CD4-positive, CD25-positive, alpha-beta regulatory T cell (primary cell): ENCODE data around the gene SH3GL2. TPM values are rescaled to one million over a fixed set of nuclear protein-coding genes. Genes with fewer than 3 reads are reported as not detected.

Source experiments
- ATAC-seq, 2 donors: fragments of 150-1000 bp; cut with Tn5 transposase; one replicate each; pipeline ENCODE4 v1.10.0; 2021; ENCODE audit warnings: low read depth in 2 of 2, moderate number of reproducible peaks in 2 of 2, moderate library complexity in 1 of 2
- DNase-seq, 3 donors: peaks; one replicate each; pipeline versions ENCODE4 v3.0.0 to v3.0.0-alpha.2; 2012 to 2022; ENCODE audit warnings: mixed read lengths in 1 of 3
- H3K27ac ChIP-seq: one replicate; pipeline ENCODE4 v1.7.0; 2013; ENCODE audit warnings: mild to moderate bottlenecking, low read length; ENCODE audit not compliant: insufficient read depth, poor library complexity, severe bottlenecking
- H3K27me3 ChIP-seq: one replicate; pipeline ENCODE4 v1.7.0; 2013; ENCODE audit warnings: low read length; ENCODE audit not compliant: control insufficient read depth, insufficient read depth
- H3K36me3 ChIP-seq: one replicate; pipeline ENCODE4 v1.7.0; 2013; ENCODE audit warnings: mild to moderate bottlenecking, low read length, moderate library complexity; ENCODE audit not compliant: control insufficient read depth, insufficient read depth
- H3K4me1 ChIP-seq: 2 replicates; pipeline ENCODE4 v1.7.0; 2013; ENCODE audit warnings: mild to moderate bottlenecking, low read length; ENCODE audit not compliant: insufficient read depth, control insufficient read depth, poor library complexity, severe bottlenecking
- H3K4me3 ChIP-seq: one replicate; pipeline ENCODE4 v1.7.0; 2013; ENCODE audit warnings: low read depth, mild to moderate bottlenecking, low read length, moderate library complexity
- H3K9me3 ChIP-seq, 2 experiments: 1 replicate in 1 of 2; 2 replicates in 1 of 2; pipeline ENCODE4 v1.7.0; 2013; ENCODE audit warnings: low read length in 2 of 2, mild to moderate bottlenecking in 1 of 2, moderate library complexity in 1 of 2; ENCODE audit not compliant: control insufficient read depth in 2 of 2
- H3K27ac Mint-ChIP-seq, 3 donors: one replicate each; pipeline ENCODE4 v1.8.0; 2020 to 2022; ENCODE audit warnings: mild to moderate bottlenecking in 3 of 3, mixed read lengths in 3 of 3, moderate library complexity in 2 of 3
- H3K27me3 Mint-ChIP-seq: one replicate; pipeline ENCODE4 v1.8.0; 2022; ENCODE audit warnings: mild to moderate bottlenecking, mixed read lengths
- H3K36me3 Mint-ChIP-seq: one replicate; pipeline ENCODE4 v1.8.0; 2020; ENCODE audit warnings: mixed read lengths
- H3K4me1 Mint-ChIP-seq, 4 donors: one replicate each; pipeline ENCODE4 v1.8.0; 2020 to 2022; ENCODE audit warnings: mixed read lengths in 4 of 4, mild to moderate bottlenecking in 1 of 4
- H3K4me3 Mint-ChIP-seq, 4 donors: one replicate each; pipeline ENCODE4 v1.8.0; 2020 to 2022; ENCODE audit warnings: mild to moderate bottlenecking in 4 of 4, mixed read lengths in 4 of 4, moderate library complexity in 3 of 4
- H3K9me3 Mint-ChIP-seq, 7 donors: one replicate each; pipeline ENCODE4 v1.8.0; 2020 to 2022; ENCODE audit warnings: mixed read lengths in 7 of 7, mild to moderate bottlenecking in 3 of 7, moderate library complexity in 2 of 7
- polyA plus RNA-seq, 4 donors: library from polyadenylated mRNA; unstranded; fragments of 300-500 nt; fragmentation: Illumina TruSeq; gene quantifications; one replicate each; pipeline ENCODE4 v1.2.3, GENCODE V29; 2021
- total RNA-seq: library from RNA; stranded (reverse); gene quantifications from one replicate; pipeline ENCODE4 v1.2.3, GENCODE V29; 2022

SH3GL2 gene
- total and polyA plus RNA-seq, 5 donors from 2014 or later, result not detected

GRCh38 chr9:17556255-17556654 lies 22.6 kb upstream of the SH3GL2 start:
- no peaks in the 10 kb centered on the region for H3K36me3 ChIP-seq
- no peak for DNase-seq
- H3K4me3 ChIP-seq, result no peak overlapping the region
- no peaks in the 10 kb centered on the region for H3K27me3 ChIP-seq
- no peak overlapping the region for H3K27ac ChIP-seq
- H3K27me3 Mint-ChIP-seq, result no peaks in the 10 kb centered on the region
- H3K36me3 Mint-ChIP-seq, result no peaks in the 10 kb centered on the region
- H3K27ac Mint-ChIP-seq, result no peak overlapping the region
- peaks cover 0 to 6% (median 2%) of the 10 kb centered on the region in 7 donors for H3K9me3 Mint-ChIP-seq
- H3K9me3 ChIP-seq, result no peaks in the 10 kb centered on the region
- H3K4me3 Mint-ChIP-seq, result no peak overlapping the region
- no peaks in the 10 kb centered on the region for H3K4me1 Mint-ChIP-seq
- no peak for ATAC-seq
- H3K4me1 ChIP-seq, result no peaks in the 10 kb centered on the region

GRCh38 chr9:17556935-17557334 lies 21.9 kb upstream of the SH3GL2 start:
- Histone ChIP-seq H3K4me3 (no peak overlapping the region), H3K36me3 (no peaks in the 10 kb centered on the region), H3K9me3 (no peaks in the 10 kb centered on the region), H3K27me3 (no peaks in the 10 kb centered on the region), H3K4me1 (no peaks in the 10 kb centered on the region), H3K27ac (no peak overlapping the region)
- DNase-seq (no peak), ATAC-seq (no peak)
- H3K9me3 Mint-ChIP-seq, result peaks cover 0 to 6% (median 2%) of the 10 kb centered on the region in 7 donors
- no peak overlapping the region for H3K4me3 Mint-ChIP-seq
- H3K36me3 Mint-ChIP-seq, result no peaks in the 10 kb centered on the region
- H3K4me1 Mint-ChIP-seq, result no peaks in the 10 kb centered on the region
- no peaks in the 10 kb centered on the region for H3K27me3 Mint-ChIP-seq
- no peak overlapping the region for H3K27ac Mint-ChIP-seq

- no peaks in the 10 kb centered on the region for H3K36me3 Mint-ChIP-seq
- Histone ChIP-seq H3K27me3 (no peaks in the 10 kb centered on the region), H3K4me3 (no peak overlapping the region), H3K36me3 (no peaks in the 10 kb centered on the region), H3K9me3 (no peaks in the 10 kb centered on the region), H3K27ac (no peak overlapping the region), H3K4me1 (no peaks in the 10 kb centered on the region)
- DNase-seq (no peak), ATAC-seq (no peak)
- no peak overlapping the region for H3K4me3 Mint-ChIP-seq
- no peak overlapping the region for H3K27ac Mint-ChIP-seq
- peaks cover 0 to 7% (median 2%) of the 10 kb centered on the region in 7 donors for H3K9me3 Mint-ChIP-seq
- no peaks in the 10 kb centered on the region for H3K4me1 Mint-ChIP-seq
- no peaks in the 10 kb centered on the region for H3K27me3 Mint-ChIP-seq
Measured at GRCh38 chr9:17571825-17572224, 7.0 kb upstream of the SH3GL2 start.

DNA sequence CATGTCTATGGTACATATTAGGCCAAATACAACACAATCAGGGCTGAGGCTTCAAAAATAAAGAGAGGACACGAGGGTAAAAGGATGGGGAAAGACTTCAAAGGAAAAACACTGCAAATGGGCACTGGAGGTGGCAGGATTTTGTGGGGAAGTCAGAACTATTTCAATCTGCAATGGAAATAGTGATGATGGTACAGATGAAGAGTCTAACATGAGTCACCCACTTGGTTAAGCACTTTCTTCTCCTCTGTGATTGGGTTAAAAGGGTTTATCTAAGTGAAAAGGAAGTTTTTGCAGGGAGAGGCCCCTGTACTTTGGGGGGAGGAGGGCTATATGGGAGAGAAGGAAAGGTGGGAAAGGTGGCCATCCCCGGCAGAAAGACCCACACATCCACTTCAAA lies 4.5 kb upstream of the SH3GL2 start:
- no peak overlapping the region for H3K4me3 ChIP-seq
- no peaks in the 10 kb centered on the region for H3K4me1 ChIP-seq
- no peaks in the 10 kb centered on the region for H3K36me3 ChIP-seq
- Mint-ChIP-seq H3K27ac (no peak overlapping the region), H3K4me3 (no peak overlapping the region), H3K4me1 (peaks cover 0 to 6% (median 2%) of the 10 kb centered on the region in 4 donors), H3K36me3 (no peaks in the 10 kb centered on the region), H3K27me3 (peaks cover 11% of the 10 kb centered on the region), H3K9me3 (peaks cover 0 to 9% (median 3%) of the 10 kb centered on the region in 7 donors)
- DNase-seq, result no peak
- H3K9me3 ChIP-seq, result peaks cover 0 to 2% of the 10 kb centered on the region in 2 experiments
- ATAC-seq, result no peak
- no peak overlapping the region for H3K27ac ChIP-seq
- peaks cover 5% of the 10 kb centered on the region for H3K27me3 ChIP-seq

DNA sequence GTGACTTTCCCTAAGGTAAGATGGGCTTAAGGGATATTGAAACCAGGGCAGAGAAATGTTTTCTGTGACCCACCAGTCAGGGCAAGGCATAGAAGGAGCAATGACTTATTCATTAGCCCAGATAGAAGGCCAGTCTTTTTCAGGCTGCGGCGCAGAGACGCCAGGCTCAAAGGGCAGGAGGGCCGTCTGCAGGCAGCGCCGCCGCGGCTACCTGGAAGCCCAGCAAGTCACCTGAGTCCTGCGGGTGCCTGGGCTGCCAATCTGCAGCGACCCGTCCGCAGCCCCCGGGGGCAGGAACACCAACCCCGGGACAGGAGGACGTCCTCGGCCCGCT lies 322 bp upstream of the SH3GL2 start:
- Histone ChIP-seq H3K27me3 (peaks cover 5% of the 10 kb centered on the region), H3K4me1 (no peaks in the 10 kb centered on the region), H3K36me3 (no peaks in the 10 kb centered on the region), H3K4me3 (no peak overlapping the region), H3K9me3 (peaks cover 0 to 2% of the 10 kb centered on the region in 2 experiments), H3K27ac (no peak overlapping the region)
- Mint-ChIP-seq H3K9me3 (peaks cover 0 to 8% (median 2%) of the 10 kb centered on the region in 7 donors), H3K4me3 (no peak overlapping the region), H3K27me3 (peaks cover 34% of the 10 kb centered on the region), H3K27ac (no peak overlapping the region), H3K4me1 (peaks cover 0 to 7% (median 4%) of the 10 kb centered on the region in 4 donors), H3K36me3 (no peaks in the 10 kb centered on the region)
- DNase-seq (no peak), ATAC-seq (no peak)

DNA sequence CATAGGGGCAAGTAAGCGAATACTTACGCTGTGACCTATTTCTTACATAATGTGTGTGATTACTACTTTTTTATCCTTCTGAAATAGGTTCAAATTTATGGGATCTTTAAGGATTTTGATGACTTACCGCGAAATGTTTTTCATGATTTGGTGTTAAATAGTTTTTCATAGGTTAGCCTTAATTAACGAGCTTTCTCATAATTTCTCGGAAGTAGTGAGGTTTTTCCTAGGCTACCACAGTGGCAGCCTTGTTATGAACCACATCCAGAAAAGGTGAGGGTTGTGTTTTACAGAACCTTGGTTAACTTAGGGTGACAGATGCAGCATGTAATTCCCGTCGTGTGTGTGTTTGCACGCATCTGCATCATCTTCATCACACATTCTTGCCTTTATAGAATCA lies 1.3 kb downstream of the SH3GL2 start:
- no peak for ATAC-seq
- Histone ChIP-seq H3K27ac (no peak overlapping the region), H3K9me3 (peaks cover 0 to 2% of the 10 kb centered on the region in 2 experiments), H3K4me3 (no peak overlapping the region), H3K36me3 (no peaks in the 10 kb centered on the region), H3K27me3 (peaks cover 5% of the 10 kb centered on the region), H3K4me1 (no peaks in the 10 kb centered on the region)
- Mint-ChIP-seq H3K4me1 (peaks cover 0 to 7% (median 4%) of the 10 kb centered on the region in 4 donors), H3K27me3 (peaks cover 38% of the 10 kb centered on the region), H3K27ac (no peak overlapping the region), H3K4me3 (peak overlapping the region in 1 of 4 donors; percentile 54), H3K9me3 (peaks cover 0 to 8% (median 2%) of the 10 kb centered on the region in 7 donors), H3K36me3 (no peaks in the 10 kb centered on the region)
- DNase-seq, result no peak

GRCh38 chr9:17587113-17587512 lies 8.2 kb downstream of the SH3GL2 start:
- Mint-ChIP-seq H3K4me3 (no peak overlapping the region), H3K27me3 (peaks cover 9% of the 10 kb centered on the region), H3K9me3 (peaks cover 0 to 2% (median 1%) of the 10 kb centered on the region in 7 donors), H3K4me1 (no peaks in the 10 kb centered on the region), H3K27ac (no peak overlapping the region), H3K36me3 (no peaks in the 10 kb centered on the region)
- no peaks in the 10 kb centered on the region for H3K9me3 ChIP-seq
- DNase-seq (no peak), ATAC-seq (no peak)
- no peaks in the 10 kb centered on the region for H3K4me1 ChIP-seq
- no peak overlapping the region for H3K4me3 ChIP-seq
- H3K27me3 ChIP-seq, result no peaks in the 10 kb centered on the region
- H3K36me3 ChIP-seq, result no peaks in the 10 kb centered on the region
- no peak overlapping the region for H3K27ac ChIP-seq

DNA sequence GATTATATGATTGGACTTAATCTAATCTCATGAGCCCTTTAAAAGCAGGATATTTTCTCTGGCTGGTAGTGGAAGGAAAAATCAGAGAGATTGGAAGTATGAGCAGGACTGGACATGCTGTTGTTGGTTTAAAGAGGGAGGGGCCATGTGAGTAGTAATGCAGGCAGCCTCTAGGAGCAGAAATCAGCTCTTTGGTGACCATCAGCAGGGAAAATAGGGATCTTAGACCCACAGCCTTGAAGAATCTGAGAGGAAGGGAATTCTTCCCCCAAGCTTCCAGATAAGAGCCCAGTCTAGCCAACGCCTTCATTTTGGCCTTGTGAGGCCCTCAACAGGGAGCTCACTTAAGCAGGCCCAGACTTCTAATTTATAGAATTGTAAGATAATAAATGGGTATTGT lies 9.5 kb downstream of the SH3GL2 start:
- Mint-ChIP-seq H3K27ac (no peak overlapping the region), H3K4me1 (no peaks in the 10 kb centered on the region), H3K4me3 (no peak overlapping the region), H3K27me3 (peaks cover 5% of the 10 kb centered on the region), H3K36me3 (no peaks in the 10 kb centered on the region), H3K9me3 (peaks cover 0 to 2% (median 1%) of the 10 kb centered on the region in 7 donors)
- ATAC-seq (no peak), DNase-seq (no peak)
- Histone ChIP-seq H3K27ac (no peak overlapping the region), H3K27me3 (no peaks in the 10 kb centered on the region), H3K9me3 (no peaks in the 10 kb centered on the region), H3K36me3 (no peaks in the 10 kb centered on the region), H3K4me1 (no peaks in the 10 kb centered on the region), H3K4me3 (no peak overlapping the region)
